ENCODE measurements around the gene ITPRIP. TPM values are rescaled to one million over a fixed set of nuclear protein-coding genes. Genes with fewer than 3 reads are reported as not detected.

Gene ITPRIP
- total RNA-seq, 1 experiment from 2014 or later, result 22.5 TPM

DNA sequence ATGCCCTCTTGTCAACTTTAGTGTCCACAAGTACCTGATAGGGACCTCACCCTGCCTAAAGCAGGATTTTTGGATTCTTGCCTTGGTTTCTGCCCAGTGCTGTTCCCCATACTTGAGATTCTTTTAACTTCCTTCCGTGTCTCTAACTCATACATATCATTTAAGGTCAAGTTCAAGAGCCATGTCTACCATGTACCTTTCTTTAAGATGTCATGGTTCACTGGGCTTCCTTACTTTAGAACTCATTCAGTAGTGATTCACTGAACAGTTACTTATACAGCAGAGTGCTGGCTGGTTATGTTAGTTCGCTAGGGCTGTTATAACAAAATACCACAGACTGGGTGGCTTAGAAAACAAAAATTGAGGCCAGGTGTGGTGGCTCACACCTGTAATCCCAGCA is 10.3 kb upstream of the ITPRIP start:
- Histone ChIP-seq H2BK120ac (ENCODE audit: low read depth, low read length, poor library complexity, severe bottlenecking) (no peak overlapping the region), H2BK5ac (ENCODE audit: insufficient read length, low read length) (no peak overlapping the region), H2BK12ac (ENCODE audit: insufficient read length, low read depth, low read length) (no peak overlapping the region), H2BK20ac (ENCODE audit: low read depth, low read length, poor library complexity, severe bottlenecking) (no peak overlapping the region), H3T11ph (ENCODE audit: low read length) (no peak overlapping the region), H3K79me1 (ENCODE audit: insufficient read depth, low read depth, low read length, poor library complexity, severe bottlenecking) (no peaks in the 10 kb centered on the region), H4K8ac (replicated peaks; ENCODE audit: insufficient read length, low read depth, low read length) (no peak overlapping the region), H3K9me3 (ENCODE audit: control insufficient read depth, low read depth, low read length) (no peaks in the 10 kb centered on the region), H2BK15ac (ENCODE audit: low read depth, low read length) (no peak overlapping the region), H3K4ac (ENCODE audit: low read depth, low read length) (no peak overlapping the region), H3K4me2 (ENCODE audit: insufficient read depth, insufficient read length, low read length) (no peak overlapping the region), H3K56ac (ENCODE audit: insufficient read length, low read depth, low read length) (no peak overlapping the region), H2AFZ (ENCODE audit: low read length) (no peak overlapping the region), H3K27me3 (ENCODE audit: insufficient read depth, low read length) (no peaks in the 10 kb centered on the region; the same call in 1 of the 2 replicates), H3K27ac (ENCODE audit: insufficient read length, low read depth, low read length) (no peak overlapping the region), H3K4me1 (ENCODE audit: insufficient read depth, low read length) (peaks cover 6% of the 10 kb centered on the region; the same call in 1 of the 2 replicates), H3K18ac (ENCODE audit: insufficient read length, low read depth, low read length) (no peak overlapping the region), H3K23ac (ENCODE audit: insufficient read length, low read depth, low read length) (no peak overlapping the region), H3K23me2 (ENCODE audit: insufficient read length, low read depth, low read length, poor library complexity, severe bottlenecking) (no peaks in the 10 kb centered on the region), H2AK5ac (ENCODE audit: insufficient read length, low read length) (no peak overlapping the region), H4K5ac (ENCODE audit: insufficient read length, low read depth, low read length) (no peak overlapping the region), H4K20me1 (ENCODE audit: control insufficient read depth, insufficient read depth, insufficient read length) (no peaks in the 10 kb centered on the region), H3K14ac (ENCODE audit: insufficient read depth, low read length) (no peak overlapping the region), H3K9ac (ENCODE audit: extremely low read depth, insufficient read length, low read length) (no peak overlapping the region), H4K91ac (ENCODE audit: insufficient read length, low read depth, low read length) (no peak overlapping the region), H3K79me2 (ENCODE audit: insufficient read depth, low read length) (no peaks in the 10 kb centered on the region)
- Mint-ChIP-seq H3K4me3 (no peak overlapping the region), H3K36me3 (ENCODE audit: insufficient read depth in 1 of 3, low read depth in 3 of 3) (no peaks in the 10 kb centered on the region), H3K27ac (no peak overlapping the region), H3K9me3 (no peaks in the 10 kb centered on the region), H3K27me3 (ENCODE audit: low read depth) (peaks cover 6% of the 10 kb centered on the region), H3K4me1 (peaks cover 5 to 7% of the 10 kb centered on the region in 2 experiments; a peak in 3 of 4 replicates)
- DNase-seq, result no peak
- no CpG with 5 or more reads among the region's 2 CpGs for WGBS (ENCODE audit: extremely low coverage, insufficient read length, low lambda C conversion rate)
- TF ChIP-seq, protein P1, sequence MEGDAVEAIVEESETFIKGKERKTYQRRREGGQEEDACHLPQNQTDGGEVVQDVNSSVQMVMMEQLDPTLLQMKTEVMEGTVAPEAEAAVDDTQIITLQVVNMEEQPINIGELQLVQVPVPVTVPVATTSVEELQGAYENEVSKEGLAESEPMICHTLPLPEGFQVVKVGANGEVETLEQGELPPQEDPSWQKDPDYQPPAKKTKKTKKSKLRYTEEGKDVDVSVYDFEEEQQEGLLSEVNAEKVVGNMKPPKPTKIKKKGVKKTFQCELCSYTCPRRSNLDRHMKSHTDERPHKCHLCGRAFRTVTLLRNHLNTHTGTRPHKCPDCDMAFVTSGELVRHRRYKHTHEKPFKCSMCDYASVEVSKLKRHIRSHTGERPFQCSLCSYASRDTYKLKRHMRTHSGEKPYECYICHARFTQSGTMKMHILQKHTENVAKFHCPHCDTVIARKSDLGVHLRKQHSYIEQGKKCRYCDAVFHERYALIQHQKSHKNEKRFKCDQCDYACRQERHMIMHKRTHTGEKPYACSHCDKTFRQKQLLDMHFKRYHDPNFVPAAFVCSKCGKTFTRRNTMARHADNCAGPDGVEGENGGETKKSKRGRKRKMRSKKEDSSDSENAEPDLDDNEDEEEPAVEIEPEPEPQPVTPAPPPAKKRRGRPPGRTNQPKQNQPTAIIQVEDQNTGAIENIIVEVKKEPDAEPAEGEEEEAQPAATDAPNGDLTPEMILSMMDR (conservative IDR thresholded peaks at IDR 0.05), result no peak
